ENCODE results near the gene ANKRD29.

DNA sequence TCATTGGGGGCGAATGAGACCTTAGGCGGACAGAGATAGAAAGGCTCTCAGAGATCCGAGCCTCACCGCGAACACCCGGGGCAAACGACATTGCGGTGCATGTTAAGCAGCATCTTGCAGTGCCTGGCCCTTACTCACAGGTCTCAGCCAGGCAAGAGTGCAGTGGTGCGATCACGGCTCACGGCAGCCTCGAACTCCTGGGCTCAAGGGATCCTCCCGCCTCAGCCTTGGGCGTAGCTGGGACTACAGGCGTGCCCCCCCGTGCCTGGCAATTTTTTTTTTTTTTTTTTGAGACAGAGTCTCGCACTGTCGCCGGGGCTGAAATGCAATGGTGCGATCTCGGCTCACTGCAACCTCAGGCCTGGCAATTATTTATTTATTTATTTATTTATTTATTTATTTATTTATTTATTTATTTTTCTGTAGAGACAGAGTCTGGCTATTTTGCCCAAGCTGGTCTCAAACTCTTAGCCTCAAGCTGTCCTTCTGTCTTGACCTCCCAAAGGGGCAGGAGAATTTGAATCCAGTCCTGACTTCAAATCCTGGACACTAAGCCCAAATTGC, 27.9 kb upstream of the ANKRD29 start:
- TF ChIP-seq RBM34 (IDR thresholded peaks at IDR 0.05; ENCODE audit: borderline replicate concordance, insufficient read depth, low read length) (no peak), ZNF644 (tag; IDR thresholded peaks at IDR 0.05; ENCODE audit: low read depth) (no peak), SREBF1 (IDR thresholded peaks at IDR 0.05; ENCODE audit: borderline replicate concordance, low read depth, low read length) (no peak)
